SK-N-SH (cell line): Measurements from ENCODE around the gene LSM3.

Experiments used
- CTCF ChIP-seq: fragments of 200-600 bp; sonication (generic); IDR thresholded peaks from 2 replicates; pipeline ENCODE4 v1.6.1; 2017; ENCODE audit warnings: antibody characterized with exemption, mild to moderate bottlenecking, moderate library complexity
- EZH2phosphoT487 ChIP-seq: fragments of 200-600 bp; sonication (generic); IDR thresholded peaks from 2 replicates; pipeline ENCODE4 v1.6.1; 2017; ENCODE audit warnings: low read depth, mixed run types, mild to moderate bottlenecking, antibody characterized with exemption, moderate library complexity, borderline replicate concordance
- FOXJ3 ChIP-seq: sonication (generic); formaldehyde crosslinking; IDR thresholded peaks from 2 replicates; pipeline ENCODE4 v1.5.1; 2020; ENCODE audit warnings: mild to moderate bottlenecking, missing genetic modification reagents
- FOXM1 ChIP-seq: IDR thresholded peaks from 2 replicates; pipeline ENCODE4 v1.4.0; 2012; ENCODE audit warnings: low read depth, mild to moderate bottlenecking
- JUND ChIP-seq: IDR thresholded peaks from 2 replicates; pipeline ENCODE4 v1.4.0; 2012
- POLR2AphosphoS5 ChIP-seq: IDR thresholded peaks from 2 replicates; pipeline ENCODE4 v1.6.1; 2012; ENCODE audit warnings: low read depth, low read length
- RCOR1 ChIP-seq: fragments of 150-350 bp; IDR thresholded peaks from 2 replicates; pipeline ENCODE4 v1.6.1; 2017; ENCODE audit warnings: antibody characterized with exemption, low read length
- REST ChIP-seq: IDR thresholded peaks from 2 replicates; pipeline ENCODE4 v1.6.1; 2012; ENCODE audit warnings: mild to moderate bottlenecking, low read depth, low read length, moderate library complexity
- SIN3A ChIP-seq: IDR thresholded peaks from 2 replicates; pipeline ENCODE4 v1.6.1; 2012; ENCODE audit warnings: low read depth, mild to moderate bottlenecking, low read length, moderate library complexity, borderline replicate concordance
- TAF1 ChIP-seq: IDR thresholded peaks from 2 replicates; pipeline ENCODE4 v1.6.1; 2012; ENCODE audit warnings: low read depth, mild to moderate bottlenecking, low read length, moderate library complexity, borderline replicate concordance
- TCF12 ChIP-seq: IDR thresholded peaks from 2 replicates; pipeline ENCODE4 v1.4.0; 2012

- TF ChIP-seq FOXM1 (no peak), RCOR1 (no peak), JUND (no peak), SIN3A (no peak), CTCF (no peak), EZH2phosphoT487 (no peak), REST (no peak), POLR2AphosphoS5 (no peak), TAF1 (no peak), FOXJ3 (no peak), TCF12 (no peak)
Observed at GRCh38 chr3:14134291-14134690, 44.3 kb upstream of the LSM3 start.
